NCI-H446 treated with DMSO at 0.1 percent for 48 hours (cell line): Measurements from ENCODE around the gene SDR39U1.
"Not testable (repeated sequence)": the region's sequence is repeated elsewhere in the genome, so short reads cannot be mapped to it uniquely, and the experiment has no call there.

Source experiments
- DNase-seq: peaks from one replicate; lab custom pipeline; 2025; lab: John Stamatoyannopoulos, UW

Gene SDR39U1, protein sequence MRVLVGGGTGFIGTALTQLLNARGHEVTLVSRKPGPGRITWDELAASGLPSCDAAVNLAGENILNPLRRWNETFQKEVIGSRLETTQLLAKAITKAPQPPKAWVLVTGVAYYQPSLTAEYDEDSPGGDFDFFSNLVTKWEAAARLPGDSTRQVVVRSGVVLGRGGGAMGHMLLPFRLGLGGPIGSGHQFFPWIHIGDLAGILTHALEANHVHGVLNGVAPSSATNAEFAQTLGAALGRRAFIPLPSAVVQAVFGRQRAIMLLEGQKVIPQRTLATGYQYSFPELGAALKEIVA

DNA sequence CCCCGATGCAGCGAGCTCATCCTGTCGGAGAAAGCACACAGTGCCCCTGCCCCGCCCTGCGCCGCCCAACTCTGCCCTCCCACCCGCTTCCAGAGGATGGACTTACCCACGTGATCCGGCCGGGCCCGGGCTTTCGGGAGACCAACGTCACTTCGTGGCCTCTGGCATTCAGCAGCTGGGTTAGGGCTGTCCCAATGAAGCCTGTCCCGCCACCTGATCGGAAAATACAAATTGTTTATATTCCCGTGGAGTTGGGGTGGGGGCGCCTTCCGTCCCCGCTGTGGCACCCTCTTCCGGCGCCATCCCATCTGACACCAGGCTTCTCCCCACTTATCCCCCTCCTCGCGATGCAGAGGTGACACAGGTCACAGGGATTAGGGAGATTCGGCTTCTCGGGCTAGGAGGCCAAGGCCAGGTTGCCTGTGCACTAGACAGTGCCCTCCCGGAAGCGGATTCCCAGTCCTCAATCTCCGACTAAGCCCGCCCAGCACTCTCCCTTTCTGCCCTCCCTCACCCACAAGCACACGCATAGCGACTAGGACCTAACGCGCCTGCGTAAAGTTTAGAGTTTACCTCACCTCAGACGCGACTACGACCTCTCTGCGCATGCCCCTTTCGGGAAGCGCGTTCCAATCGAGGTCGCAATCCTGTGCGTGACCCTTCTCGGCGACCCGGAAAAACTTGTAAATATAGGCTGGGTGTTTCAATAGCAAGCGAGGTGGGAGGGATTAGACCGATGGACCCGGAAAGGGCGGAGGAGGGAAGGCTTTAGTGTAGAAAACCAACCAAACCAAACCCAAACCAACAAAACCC lies at the start of gene SDR39U1:
Gene SDR39U1, minus strand, starts transcription at position 537 of the 813 bp plus-strand sequence. Its CDS starts 7 bp downstream, at position 530.
- DNase-seq: peak; percentile 99

DNA sequence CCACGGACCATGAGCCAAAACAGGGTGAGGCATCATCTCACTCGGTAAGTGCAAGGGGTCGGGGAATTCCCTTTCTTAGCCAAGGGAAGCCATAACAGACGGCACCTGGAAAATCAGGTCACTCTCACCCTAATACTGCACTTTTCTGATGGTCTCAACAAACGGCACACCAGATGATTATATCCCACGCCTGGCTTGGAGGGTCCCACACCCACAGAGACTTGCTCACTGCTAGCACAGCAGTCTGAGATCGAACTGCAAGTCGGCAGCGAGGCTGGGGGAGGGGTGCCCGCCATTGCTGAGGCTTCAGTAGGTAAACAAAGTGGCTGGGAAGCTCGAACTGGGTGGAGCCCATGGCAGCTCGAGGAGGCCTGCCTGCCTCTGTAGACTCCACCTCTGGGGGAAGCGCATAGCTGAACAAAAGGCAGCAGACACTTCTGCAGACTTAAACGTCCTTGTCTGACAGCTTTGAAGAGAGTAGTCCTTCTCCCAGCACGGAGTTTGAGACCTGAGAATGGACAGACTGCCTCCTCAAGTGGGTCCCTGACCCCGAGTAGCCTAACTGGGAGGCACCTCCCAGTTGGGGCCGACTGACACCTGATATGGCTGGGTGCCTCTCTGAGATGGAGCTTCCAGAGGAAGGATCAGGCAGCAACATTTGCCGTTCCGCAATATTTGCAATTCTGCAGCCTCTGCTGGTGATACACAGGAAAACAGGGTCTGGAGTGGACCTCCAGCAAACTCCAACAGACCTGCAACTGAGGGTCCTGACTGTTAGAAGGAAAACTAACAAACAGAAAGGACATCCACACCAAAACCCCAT lies 49.2 kb upstream of the SDR39U1 start:
- DNase-seq: not testable (repeated sequence)

DNA sequence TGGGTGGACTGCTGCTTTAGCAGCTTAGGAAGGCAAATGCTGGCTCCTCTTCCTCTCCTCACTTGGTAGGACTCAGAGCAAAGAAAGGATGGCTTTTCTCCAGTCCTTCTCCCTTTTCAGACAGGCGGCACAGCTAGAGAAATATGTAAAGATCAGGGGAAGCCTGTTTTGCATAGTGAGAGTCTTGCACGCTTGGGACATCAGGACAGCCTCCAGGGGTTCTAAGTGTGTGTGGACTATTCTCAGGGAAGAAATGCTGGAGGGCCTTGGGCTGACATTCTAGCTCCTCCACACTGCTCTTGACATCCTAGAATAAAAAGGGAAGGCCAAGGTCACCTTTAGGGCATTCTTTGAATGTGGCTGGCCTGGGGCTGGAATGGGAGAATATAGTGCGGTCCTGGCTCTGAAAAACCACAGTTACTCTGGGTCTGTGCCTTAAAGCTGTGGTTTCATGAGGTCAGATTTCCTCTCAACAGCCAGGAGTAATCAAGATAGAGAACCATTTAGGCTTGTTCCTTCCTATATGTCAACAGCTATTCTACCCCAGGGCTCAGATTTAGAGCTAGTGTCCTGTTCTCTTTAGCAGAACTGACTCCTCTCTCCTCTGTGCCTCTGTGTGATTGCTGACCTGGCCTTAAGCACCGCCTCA lies 41.2 kb upstream of the SDR39U1 start:
- DNase-seq: no peak

DNA sequence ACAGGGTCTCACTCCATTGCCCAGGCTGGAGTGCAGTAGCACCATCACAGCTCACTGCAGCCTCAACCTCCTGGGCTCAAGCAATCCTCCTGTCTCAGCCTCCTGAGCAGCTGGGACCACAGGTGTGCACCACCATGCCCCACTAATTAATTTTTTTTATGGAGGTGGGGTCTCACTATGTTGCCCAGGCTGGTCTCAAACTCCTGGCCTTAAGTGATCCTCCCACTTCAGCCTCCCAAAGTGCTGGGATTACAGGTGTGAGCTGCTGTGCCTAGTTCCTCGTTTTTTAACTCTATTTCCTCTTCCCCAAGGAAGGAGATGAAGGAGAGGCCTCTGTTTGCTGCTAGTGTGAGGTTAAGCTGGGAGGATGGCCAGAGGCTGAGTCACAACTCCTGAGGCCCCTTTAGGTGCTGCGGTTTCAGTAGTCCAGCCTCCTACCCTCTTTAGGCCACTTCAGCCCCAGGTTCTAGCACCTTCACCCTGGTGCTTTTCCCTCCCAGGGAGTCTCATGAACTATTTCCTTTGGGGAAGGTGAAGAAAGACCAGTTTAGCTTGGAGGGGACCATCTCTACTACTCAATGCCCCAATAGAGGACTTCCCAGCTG lies 40.2 kb upstream of the SDR39U1 start:
- DNase-seq: not testable (repeated sequence)

DNA sequence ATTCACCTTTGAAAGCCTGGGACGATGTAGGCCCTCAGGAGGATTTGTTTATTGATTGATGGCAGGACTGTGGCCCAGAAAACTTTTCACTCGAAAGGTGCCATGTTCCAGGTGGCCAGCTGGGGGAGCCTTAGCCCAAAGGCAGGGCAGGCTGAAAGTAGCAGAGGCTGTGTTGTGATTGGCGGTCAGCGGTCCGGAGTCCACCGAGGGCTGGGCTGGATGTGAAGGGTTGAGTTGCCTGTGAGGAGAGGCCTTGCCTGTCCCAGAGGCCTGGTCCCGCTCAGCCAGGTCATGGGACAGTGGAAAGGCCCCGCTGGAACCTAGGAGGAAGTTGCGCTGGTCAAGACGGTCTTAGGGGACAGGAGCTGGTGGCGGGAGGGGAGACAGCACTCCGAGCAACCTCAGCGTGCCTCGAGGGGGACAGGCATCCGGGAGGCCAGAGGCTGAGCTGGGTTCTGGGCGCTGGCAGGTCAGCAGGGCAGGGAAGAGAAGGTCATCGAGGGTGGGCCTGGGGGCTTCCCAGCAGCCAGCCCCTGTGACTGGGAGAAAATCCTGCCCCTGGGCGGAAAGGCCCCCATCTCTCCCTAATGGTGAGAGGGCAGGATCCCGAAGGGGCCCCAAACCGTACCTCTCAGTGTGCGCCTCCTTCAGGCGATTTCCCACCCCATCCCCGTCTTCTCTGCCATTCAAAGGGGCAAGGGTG lies 39.2 kb upstream of the SDR39U1 start:
- no peak for DNase-seq

DNA sequence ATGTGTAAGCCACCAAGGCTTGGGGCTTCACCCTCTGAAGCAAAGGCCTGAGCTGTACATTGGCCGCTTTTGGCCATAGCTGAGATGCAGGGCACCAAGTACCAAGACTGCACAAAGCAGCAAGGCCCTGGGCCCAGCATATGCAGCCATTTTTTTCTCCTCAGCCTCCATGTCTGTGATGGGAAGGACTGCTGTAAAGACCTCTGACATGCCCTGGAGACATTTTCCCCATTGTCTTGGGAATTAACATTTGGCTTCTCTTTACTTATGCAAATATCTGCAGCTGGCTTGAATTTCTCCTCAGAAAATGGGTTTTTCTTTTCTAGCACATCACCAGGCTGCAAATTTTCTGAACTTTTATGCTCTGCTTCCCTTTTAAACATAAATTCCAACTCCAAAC lies 37.4 kb upstream of the SDR39U1 start:
- not testable (repeated sequence) for DNase-seq

DNA sequence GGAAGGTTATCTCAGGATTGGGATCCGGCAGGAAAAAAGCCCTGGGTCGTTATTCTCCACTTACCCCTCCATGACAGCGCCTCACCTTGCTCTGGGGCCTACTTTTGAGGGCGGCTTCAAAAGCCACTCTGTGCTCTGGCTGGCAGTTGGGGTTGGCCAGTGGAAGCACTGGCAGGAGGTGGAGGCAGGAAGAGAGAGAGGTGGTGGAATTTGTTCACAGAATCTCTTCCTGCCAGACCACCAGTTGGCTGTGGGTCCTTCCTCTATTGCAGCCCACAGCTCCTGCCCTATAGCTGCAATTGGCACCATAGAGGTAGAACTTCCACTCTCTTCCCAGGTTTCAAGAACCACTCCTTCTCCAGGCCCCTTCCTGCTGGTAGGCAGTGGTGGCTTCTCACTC lies 32.7 kb upstream of the SDR39U1 start:
- DNase-seq: no peak

DNA sequence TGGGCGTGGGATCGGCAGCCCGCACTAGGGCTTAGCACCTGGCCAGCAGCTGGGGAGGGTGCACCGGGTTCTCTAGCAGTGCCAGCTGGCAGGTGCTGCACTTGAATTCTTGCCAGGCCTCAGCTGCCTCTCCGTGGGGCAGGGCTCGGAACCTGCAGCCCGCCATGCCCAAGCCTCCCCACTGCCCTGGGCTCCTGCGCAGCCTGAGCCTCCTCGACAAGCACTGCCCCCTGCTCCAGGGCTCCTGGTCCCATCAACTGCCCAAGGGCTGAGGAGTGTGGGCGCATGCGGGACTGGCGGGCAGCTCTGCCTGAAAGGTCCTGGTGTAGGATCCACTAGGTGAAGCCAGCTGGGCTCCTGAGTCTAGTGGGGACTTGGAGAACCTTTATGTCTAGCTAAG lies 30.6 kb upstream of the SDR39U1 start:
- no peak for DNase-seq

DNA sequence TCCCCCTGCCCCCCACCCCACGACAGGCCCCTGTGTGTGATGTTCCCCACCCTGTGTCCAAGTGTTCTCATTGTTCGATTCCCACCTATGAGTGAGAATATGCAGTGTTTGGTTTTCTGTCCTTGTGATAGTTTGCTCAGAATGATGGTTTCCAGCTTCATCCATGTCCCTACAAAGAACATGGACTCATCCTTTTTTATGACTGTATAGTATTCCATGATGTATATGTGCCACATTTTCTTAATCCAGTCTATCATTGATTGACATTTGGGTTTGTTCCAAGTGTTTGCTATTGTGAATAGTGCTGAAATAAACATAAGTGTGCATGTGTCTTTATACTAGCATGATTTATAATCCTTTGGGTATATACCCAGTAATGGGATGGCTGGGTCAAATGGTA lies 27.9 kb upstream of the SDR39U1 start:
- DNase-seq: not testable (repeated sequence)

DNA sequence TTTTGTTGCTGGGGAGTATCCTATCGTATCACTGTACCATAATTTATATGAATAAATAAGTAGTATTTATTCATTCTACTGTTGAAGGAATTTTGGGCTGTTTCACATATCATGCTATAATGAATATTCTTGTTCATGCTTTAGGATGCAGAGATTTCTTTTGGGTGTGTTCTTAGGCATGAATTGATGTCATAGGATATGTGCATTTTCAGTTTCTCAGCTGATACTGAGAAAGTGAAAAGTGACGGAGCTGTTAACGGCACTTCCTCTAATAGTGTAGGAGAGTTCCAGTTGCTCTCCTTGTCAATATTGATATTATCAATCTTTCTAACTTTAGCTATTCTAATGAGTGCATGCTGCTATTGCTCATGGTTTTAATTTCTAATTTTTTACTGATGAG lies 23.2 kb upstream of the SDR39U1 start:
- no peak for DNase-seq

DNA sequence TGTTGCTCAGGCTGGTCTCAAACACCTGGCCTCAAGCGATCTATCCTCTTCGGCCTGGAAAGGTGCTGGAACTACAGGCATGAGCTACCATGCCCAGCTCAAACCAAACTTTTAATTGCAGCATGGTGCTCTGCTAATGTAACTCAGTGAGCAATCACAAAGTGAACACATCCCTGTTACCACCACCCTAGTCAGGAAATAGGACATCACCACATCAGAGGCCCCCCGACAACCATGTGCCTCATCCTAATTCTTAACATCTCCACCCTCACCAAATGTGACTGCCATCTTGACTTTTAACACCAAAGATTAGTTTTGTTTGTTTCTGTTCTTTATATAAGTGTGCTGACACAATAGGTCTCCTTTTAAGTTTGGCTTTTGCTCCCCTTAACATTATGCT lies 22.8 kb upstream of the SDR39U1 start:
- DNase-seq: no peak

DNA sequence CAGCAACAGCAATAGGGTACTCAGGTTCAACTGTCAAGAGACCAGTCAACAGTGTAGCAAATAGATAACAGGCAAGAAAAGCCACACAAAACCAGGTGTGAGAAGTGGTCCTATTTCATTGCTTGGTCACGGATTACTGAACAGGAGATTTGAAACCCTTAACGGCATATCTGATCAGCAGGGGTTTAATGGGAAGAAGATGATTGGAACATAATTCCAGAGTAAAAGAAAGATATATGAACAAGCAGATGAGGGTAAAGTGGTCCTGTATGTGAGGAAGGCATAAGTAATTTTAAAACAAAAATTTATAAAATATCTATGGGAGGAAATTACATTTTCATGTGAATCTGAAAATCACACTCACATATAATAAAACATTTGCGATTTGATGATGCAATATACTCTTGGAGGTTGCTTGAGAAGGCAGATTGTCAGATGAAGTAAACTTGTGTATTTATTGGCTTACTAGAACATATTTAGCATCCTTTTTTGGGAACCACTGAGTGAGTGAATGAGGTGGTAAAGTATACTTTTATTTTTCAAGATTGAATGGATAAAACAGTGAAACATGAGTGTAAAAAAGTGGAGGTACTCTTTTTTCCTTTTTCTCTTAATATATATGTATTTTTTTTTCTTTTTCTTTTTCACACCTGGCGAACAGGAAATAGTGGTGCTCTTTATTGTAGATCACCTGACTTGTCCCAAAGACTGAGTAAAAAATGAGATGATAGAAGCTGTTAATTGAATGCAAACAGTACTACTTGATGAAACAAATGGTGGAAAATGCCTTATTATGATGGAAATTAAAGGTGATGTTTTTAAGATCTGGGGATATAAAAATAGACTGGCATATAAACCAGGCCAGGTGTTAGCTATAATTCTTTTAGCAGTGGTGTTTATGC lies 21.6 kb upstream of the SDR39U1 start:
- no peak for DNase-seq

DNA sequence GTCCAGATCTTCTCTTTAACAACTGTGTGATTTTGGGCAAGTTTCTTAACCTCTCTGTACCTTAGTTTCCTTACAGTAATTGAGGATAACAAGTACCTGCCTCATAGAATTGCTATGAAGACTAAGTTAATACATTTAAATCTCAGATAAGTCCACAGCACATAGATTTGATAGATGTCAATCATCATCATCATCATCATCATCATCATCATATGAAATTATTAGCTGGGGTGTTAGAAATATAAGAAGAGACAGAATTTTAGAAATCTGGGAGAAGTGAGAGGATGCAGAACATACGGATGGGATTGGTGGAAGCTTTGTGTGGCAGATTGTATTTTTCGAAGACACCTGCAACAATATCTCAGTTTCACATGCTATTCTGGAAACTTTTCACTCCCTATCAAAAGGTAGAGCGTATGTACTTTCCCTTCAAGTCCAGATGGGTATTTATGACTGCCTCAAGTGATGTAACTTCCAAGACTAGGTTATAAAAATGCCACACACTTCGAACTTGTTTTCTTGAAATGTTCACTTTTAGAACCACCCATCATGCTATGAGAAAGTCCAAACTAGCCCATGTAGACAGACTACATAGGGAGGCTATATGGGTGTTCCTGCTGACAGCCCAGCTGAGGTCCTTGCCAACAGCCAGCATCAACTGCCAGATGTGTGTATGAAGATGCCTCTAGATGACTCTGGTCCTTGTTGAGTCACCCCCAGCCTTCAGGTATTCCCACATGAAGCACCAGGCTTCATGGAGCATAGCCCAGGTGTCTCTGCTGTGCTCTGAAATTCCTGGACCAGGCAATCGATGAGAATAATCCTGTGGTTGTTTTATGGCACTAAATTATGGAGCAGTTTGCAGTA lies 20.7 kb upstream of the SDR39U1 start:
- DNase-seq: no peak

DNA sequence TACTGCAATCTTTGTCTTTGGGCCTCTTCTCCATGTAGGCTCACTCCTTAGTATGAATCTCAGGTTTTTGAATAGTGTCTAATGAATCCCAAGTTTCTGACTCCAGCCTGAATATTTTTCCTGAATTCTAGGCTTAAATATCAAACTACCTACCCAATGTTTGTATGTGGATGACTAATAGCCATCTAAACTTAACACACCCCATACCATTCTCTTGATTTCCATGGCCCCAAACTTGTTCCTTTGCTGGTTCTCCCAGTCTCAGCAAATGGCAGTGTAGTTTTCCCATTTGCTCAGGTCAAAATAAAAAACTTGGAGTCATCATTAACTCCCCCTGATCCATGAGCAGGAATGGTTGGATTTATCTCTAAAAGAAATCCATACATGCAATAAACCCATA lies 18.8 kb upstream of the SDR39U1 start:
- DNase-seq: no peak

DNA sequence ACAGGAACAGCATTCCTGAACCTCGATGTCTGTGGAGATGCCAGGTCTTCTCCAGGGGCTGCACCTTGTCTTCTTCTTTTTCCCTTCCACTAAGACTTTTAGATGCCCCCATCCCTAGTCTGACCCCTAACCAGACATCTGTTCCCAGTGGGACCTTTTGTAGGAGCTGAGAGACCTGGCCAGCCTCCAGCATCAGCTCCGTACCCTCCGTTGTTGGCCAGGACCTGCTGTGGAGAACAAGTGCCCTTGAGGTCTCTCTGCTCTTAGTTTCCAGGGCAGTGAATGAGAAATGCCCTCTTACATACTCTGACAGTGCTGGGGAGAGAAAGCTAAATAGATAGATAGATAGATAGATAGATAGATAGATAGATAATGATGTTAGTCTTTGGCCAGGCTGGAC lies 16.8 kb upstream of the SDR39U1 start:
- DNase-seq: no peak

DNA sequence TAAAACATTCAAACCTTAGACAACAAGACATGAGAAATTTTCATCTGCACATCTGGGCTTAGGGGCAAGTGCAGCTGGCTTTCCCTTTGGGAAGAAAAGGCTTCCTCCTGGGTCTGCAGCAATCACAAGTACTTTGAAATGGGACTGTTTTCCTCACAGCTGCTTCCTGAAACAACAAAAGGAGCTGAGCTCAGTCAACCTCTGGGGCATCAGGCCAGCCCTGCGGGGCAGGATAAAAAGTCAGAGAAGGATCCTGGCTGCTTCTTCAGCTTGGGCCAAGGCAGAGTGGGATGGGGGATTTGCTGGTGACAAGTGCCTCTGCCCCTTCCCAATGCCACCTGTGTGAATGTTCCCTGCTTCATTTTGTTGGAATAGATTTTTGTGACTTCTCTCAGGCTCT lies 16.2 kb upstream of the SDR39U1 start:
- DNase-seq: no peak

DNA sequence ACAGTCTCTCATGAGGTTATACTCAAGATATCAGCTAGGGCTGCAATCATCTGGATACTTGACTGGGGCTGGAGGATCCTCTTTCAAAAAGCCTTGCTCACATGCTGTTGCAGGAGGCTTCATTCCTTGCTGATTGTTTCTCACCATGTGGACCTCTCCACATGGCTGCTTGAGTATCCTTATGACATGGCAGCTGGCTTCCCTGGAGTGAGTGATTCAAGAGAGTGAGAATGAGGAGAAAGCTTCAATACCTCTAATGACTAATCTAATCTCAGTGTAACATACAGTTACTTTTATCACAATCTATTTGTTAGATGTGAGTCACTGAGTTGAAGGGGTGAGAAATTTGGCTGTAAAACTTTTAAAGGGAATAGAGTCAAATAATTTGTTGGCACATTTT lies 14.4 kb upstream of the SDR39U1 start:
- DNase-seq: no peak

DNA sequence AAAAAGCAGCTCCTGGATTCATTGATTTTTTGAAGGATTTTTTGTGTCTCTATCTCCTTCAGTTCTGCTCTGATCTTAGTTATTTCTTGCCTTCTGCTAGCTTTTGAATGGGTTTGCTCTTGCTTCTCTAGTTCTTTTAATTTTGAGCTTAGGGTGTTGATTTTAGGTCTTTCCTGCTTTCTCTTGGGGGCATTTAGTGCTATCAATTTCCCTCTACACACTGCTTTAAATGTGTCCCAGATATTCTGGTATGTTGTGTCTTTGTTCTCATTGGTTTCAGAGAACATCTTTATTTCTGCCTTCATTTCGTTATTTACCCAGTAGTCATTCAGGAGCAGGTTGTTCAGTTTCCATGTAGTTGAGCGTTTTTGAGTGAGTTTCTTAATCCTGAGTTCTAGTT lies 8.3 kb upstream of the SDR39U1 start:
- DNase-seq: not testable (repeated sequence)

DNA sequence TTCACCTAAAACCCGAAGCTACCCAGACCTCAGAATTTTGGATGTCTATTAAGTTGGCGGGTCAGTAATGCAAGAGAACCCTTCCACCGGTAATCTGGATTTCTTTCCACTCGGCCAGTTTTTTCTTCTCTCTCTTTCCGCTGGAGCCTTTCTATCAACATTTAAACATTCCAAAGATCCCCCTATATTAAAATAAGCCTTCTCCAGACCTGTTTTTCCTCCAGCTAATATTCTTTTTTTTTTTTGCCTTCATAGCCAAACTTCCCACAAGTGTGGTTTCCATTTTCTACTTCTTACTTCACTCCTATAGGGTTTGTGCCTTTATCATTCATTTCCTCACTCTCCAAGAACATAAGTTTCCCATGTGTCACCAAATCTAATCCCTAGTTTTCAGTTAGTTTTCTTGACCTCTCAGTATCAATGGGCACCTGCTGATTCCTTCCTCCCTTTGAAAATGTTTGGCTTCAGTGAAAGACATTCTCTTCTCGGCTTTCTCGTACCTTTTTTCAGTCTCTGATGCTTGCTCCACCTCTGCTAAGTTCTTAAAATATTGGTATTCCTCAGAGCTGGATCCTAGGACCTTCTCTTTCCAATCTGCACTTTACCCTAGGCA lies 583 bp upstream of the SDR39U1 start:
- DNase-seq: no peak
